ENCODE measurements around the gene MLXIP. TPM values are rescaled to one million over a fixed set of nuclear protein-coding genes. Genes with fewer than 3 reads are reported as not detected.

MLXIP gene
- total and polyA plus RNA-seq, 9 of the 15 experiments (the other 6 are each of a cell fraction or from before 2014, with no cell fraction given): 2.2 to 66.3 (median 18.1) TPM

DNA sequence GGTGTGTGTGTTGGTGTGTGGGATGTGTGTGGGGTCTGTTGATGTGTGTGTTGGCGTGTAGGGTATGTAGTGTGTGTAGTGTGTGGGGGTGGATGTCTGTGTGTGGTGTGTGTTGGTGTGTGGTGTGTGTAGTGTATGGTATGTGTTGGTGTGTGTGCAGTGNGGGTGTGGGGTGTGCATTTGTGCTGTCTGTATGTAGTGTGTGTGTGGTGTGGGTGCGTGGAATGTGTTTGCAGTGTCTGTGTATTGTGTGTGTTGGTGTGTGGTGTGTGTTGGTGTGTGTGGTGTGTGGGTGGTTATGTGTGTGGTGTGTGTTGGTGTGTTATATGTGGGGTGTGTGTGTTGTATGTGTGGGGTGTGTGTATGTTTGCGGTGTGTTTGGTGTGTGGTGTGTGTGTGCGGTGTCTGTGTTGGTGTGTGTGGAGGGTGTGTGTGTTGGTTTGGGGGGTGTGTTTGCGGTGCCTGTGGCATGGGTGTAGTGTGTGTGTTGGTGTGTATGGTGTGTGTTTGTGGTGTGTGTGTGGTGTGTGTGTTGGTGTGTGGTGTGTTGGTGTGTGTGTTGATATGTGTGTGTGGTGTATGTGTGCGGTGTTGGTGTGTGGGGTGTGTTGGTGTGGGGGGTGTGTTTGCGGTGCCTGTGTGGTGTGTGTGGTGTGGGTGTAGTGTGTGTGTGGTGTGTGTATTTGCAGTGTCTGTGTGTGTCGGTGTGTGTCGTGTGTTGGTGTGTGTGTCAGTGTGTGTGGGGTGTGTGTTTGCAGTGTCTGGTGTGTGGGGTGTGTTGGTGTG, 14.7 kb downstream of the MLXIP start (continued):
- TF ChIP-seq, protein P1, sequence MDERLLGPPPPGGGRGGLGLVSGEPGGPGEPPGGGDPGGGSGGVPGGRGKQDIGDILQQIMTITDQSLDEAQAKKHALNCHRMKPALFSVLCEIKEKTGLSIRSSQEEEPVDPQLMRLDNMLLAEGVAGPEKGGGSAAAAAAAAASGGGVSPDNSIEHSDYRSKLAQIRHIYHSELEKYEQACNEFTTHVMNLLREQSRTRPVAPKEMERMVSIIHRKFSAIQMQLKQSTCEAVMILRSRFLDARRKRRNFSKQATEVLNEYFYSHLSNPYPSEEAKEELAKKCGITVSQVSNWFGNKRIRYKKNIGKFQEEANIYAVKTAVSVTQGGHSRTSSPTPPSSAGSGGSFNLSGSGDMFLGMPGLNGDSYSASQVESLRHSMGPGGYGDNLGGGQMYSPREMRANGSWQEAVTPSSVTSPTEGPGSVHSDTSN (CRISPR knock-in tag; IDR thresholded peaks at IDR 0.05; ENCODE audit: low read depth): no peak
- TF ChIP-seq, protein P1 (tag; conservative IDR thresholded peaks at IDR 0.05; ENCODE audit: low read depth): no peak
- TF ChIP-seq CBFA2T2 (conservative IDR thresholded peaks at IDR 0.05) (no peak), BACH1 (tag; IDR thresholded peaks at IDR 0.05) (no peak), STAT5A (IDR thresholded peaks at IDR 0.05; ENCODE audit: borderline replicate concordance, low read length) (peak; percentile 11; the same call in 1 of the 2 replicates), ZNF57 (CRISPR knock-in tag; IDR thresholded peaks at IDR 0.05) (no peak), POLR2H (tag; IDR thresholded peaks at IDR 0.05; ENCODE audit: low read depth) (no peak), ETS2 (tag; IDR thresholded peaks at IDR 0.05; ENCODE audit: borderline replicate concordance, poor library complexity, severe bottlenecking) (no peak), TRIM24 (IDR thresholded peaks at IDR 0.05) (0 out of 4 replicates have a peak, but pooled peaks of 1 of the 2 experiments have one; percentile 15), SMARCE1 (IDR thresholded peaks at IDR 0.05) (no peak), HDAC6 (IDR thresholded peaks at IDR 0.05; ENCODE audit: low read depth, low read length) (peak; percentile 53; the same call in 1 of the 2 replicates), MYC (IDR thresholded peaks at IDR 0.05; ENCODE audit: low read depth, low read length) (no peak), MYC (CRISPR knock-in tag; IDR thresholded peaks at IDR 0.05; ENCODE audit: borderline replicate concordance, low read depth) (no peak), RBFOX2 (IDR thresholded peaks at IDR 0.05; ENCODE audit: low read depth, low read length) (peak; percentile 31; the same call in 1 of the 2 replicates)
- TF ChIP-seq, protein P2, sequence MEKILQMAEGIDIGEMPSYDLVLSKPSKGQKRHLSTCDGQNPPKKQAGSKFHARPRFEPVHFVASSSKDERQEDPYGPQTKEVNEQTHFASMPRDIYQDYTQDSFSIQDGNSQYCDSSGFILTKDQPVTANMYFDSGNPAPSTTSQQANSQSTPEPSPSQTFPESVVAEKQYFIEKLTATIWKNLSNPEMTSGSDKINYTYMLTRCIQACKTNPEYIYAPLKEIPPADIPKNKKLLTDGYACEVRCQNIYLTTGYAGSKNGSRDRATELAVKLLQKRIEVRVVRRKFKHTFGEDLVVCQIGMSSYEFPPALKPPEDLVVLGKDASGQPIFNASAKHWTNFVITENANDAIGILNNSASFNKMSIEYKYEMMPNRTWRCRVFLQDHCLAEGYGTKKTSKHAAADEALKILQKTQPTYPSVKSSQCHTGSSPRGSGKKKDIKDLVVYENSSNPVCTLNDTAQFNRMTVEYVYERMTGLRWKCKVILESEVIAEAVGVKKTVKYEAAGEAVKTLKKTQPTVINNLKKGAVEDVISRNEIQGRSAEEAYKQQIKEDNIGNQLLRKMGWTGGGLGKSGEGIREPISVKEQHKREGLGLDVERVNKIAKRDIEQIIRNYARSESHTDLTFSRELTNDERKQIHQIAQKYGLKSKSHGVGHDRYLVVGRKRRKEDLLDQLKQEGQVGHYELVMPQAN (IDR thresholded peaks at IDR 0.05; ENCODE audit: borderline replicate concordance): no peak; the same call in 1 of the 2 replicates
- TF ChIP-seq, protein P3, sequence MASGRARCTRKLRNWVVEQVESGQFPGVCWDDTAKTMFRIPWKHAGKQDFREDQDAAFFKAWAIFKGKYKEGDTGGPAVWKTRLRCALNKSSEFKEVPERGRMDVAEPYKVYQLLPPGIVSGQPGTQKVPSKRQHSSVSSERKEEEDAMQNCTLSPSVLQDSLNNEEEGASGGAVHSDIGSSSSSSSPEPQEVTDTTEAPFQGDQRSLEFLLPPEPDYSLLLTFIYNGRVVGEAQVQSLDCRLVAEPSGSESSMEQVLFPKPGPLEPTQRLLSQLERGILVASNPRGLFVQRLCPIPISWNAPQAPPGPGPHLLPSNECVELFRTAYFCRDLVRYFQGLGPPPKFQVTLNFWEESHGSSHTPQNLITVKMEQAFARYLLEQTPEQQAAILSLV (tag; IDR thresholded peaks at IDR 0.05): no peak
- TF ChIP-seq, protein P4, sequence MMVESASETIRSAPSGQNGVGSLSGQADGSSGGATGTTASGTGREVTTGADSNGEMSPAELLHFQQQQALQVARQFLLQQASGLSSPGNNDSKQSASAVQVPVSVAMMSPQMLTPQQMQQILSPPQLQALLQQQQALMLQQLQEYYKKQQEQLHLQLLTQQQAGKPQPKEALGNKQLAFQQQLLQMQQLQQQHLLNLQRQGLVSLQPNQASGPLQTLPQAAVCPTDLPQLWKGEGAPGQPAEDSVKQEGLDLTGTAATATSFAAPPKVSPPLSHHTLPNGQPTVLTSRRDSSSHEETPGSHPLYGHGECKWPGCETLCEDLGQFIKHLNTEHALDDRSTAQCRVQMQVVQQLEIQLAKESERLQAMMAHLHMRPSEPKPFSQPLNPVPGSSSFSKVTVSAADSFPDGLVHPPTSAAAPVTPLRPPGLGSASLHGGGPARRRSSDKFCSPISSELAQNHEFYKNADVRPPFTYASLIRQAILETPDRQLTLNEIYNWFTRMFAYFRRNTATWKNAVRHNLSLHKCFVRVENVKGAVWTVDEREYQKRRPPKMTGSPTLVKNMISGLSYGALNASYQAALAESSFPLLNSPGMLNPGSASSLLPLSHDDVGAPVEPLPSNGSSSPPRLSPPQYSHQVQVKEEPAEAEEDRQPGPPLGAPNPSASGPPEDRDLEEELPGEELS (CRISPR knock-in tag; IDR thresholded peaks at IDR 0.05; ENCODE audit: borderline replicate concordance): 0 out of 2 replicates have a peak, but pooled peaks have one; percentile 12
- TF ChIP-seq, protein P5, sequence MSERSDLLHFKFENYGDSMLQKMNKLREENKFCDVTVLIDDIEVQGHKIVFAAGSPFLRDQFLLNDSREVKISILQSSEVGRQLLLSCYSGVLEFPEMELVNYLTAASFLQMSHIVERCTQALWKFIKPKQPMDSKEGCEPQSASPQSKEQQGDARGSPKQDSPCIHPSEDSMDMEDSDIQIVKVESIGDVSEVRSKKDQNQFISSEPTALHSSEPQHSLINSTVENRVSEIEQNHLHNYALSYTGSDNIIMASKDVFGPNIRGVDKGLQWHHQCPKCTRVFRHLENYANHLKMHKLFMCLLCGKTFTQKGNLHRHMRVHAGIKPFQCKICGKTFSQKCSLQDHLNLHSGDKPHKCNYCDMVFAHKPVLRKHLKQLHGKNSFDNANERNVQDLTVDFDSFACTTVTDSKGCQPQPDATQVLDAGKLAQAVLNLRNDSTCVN (CRISPR knock-in tag; IDR thresholded peaks at IDR 0.05): no peak

Data from K562 (cell line).